GM12874 (cell line): ENCODE data around the gene NSMCE1.

Source experiments
- CTCF ChIP-seq: IDR thresholded peaks from 2 replicates; pipeline ENCODE4 v1.5.1; 2011; ENCODE audit warnings: low read depth, mild to moderate bottlenecking, control low read depth, low read length, moderate library complexity; ENCODE audit not compliant: insufficient read depth

The NSMCE1 gene

DNA sequence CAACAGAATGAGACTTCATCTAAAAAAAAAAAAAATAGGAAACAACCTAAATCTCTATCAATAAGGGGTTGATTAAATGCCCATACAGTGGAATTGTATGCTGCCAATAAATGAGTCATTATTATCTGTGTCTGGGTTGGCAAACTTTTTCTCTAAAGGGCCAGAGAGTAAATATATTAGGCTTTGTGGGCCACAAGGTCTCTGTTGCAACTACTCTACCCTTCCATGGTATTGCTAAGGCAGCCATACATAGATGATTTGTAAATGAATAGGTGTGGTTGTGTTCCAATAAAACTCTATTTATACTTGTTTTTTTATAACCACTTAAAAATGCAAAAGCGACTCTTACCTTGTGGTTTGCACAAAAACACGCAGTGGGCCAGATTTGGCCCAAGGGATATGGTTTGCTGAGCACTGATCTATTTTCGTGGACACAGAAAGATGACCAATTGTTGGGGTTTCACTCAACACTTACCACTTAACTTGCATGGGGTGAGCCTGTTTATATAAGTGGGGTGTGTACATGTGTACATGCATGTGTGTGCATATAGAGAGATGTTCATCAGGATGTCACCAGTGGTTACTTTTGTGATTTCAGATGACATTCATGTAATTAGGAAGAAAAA is 32.8 kb upstream of the NSMCE1 start:
- TF ChIP-seq CTCF = no peak

DNA sequence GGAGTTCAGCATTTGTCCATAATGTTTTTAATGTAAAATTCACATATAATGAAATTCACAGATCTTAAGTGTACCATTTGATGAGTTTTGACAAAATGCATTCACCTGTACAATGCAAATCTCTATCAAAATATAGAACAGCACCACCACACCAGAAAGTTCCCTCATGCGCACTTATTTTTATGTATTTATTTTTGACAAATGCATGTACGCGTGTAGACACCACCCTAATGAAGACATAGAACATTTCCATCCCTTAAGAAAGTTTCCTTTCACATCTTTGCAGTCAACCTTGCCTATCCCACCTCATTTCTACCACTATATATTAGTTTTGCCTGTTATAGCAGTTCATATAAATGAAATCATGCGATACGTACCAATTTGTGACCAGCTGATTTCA is 29.6 kb upstream of the NSMCE1 start:
- no peak for TF ChIP-seq CTCF

GRCh38 chr16:27293343-27293742 is 24.8 kb upstream of the NSMCE1 start:
- no peak for TF ChIP-seq CTCF

GRCh38 chr16:27291722-27292240 is 23.2 kb upstream of the NSMCE1 start:
- TF ChIP-seq CTCF = no peak

DNA sequence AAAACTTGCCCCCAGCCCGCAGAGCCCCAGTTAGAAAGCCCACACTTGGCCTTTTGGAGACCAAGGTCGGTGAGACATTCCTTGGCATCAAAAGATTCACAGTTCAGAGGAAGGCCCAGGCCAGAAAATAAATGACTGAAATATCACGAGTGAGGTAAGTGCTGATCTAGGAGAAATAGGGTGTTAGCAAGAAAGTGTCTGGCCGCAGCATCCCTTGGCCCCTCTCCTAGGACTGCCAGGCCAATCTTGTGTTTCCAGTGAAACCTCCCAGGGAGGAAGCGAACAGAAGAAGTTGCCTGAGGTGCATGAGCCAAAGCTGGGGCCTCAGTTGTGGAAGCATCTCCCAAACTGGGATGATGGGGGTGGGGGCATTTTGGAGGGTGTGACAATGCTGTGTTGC is 22.5 kb upstream of the NSMCE1 start:
- TF ChIP-seq CTCF = no peak

GRCh38 chr16:27290562-27290961 is 22.0 kb upstream of the NSMCE1 start:
- TF ChIP-seq CTCF = no peak

GRCh38 chr16:27289669-27290068 is 21.1 kb upstream of the NSMCE1 start:
- no peak for TF ChIP-seq CTCF

- no peak for TF ChIP-seq CTCF
Measured at GRCh38 chr16:27287887-27288286, 19.3 kb upstream of the NSMCE1 start.
